ENCODE measurements around the gene ZNF862. TPM values are rescaled to one million over a fixed set of nuclear protein-coding genes. Genes with fewer than 3 reads are reported as not detected.

Gene ZNF862
- total RNA-seq, 1 donor, result 8.8 TPM

GRCh38 chr7:149878523-149878921 is 40.3 kb downstream of the ZNF862 start:
- no peak overlapping the region for H3K4me3 ChIP-seq (ENCODE audit: low read depth, low read length)
- no peak for TF ChIP-seq CTCF (IDR thresholded peaks at IDR 0.05; ENCODE audit: insufficient read depth, low read length)
- no peak for DNase-seq (ENCODE audit: low read depth)

GRCh38 chr7:149879271-149879743 is 41.1 kb downstream of the ZNF862 start:
- H3K4me3 ChIP-seq (ENCODE audit: low read depth, low read length), result no peak overlapping the region
- no peak for TF ChIP-seq CTCF (IDR thresholded peaks at IDR 0.05; ENCODE audit: insufficient read depth, low read length)
- no peak for DNase-seq (ENCODE audit: low read depth)

GRCh38 chr7:149879766-149880637 is 41.8 kb downstream of the ZNF862 start:
- no peak for DNase-seq (ENCODE audit: low read depth)
- no peak overlapping the region for H3K4me3 ChIP-seq (ENCODE audit: low read depth, low read length)
- no peak for TF ChIP-seq CTCF (IDR thresholded peaks at IDR 0.05; ENCODE audit: insufficient read depth, low read length)

GRCh38 chr7:149880638-149881311 is 42.6 kb downstream of the ZNF862 start:
- TF ChIP-seq CTCF (IDR thresholded peaks at IDR 0.05; ENCODE audit: insufficient read depth, low read length), result no peak
- no peak overlapping the region for H3K4me3 ChIP-seq (ENCODE audit: low read depth, low read length)
- DNase-seq (ENCODE audit: low read depth), result peak; percentile 41

- no peak for DNase-seq (ENCODE audit: low read depth)
- no peak overlapping the region for H3K4me3 ChIP-seq (ENCODE audit: low read depth, low read length)
- TF ChIP-seq CTCF (IDR thresholded peaks at IDR 0.05; ENCODE audit: insufficient read depth, low read length), result no peak
Measured at GRCh38 chr7:149881328-149882247, 43.4 kb downstream of the ZNF862 start.

All from fibroblast of the aortic adventitia (primary cell).